Choroid plexus epithelial cell (primary cell): ENCODE measurements around the gene BIRC3.
"Not testable (repeated sequence)": the region's sequence is repeated elsewhere in the genome, so short reads cannot be mapped to it uniquely, and the experiment has no call there.

Experiments
- DNase-seq: peaks from one replicate; pipeline ENCODE4 v3.0.0-alpha.2; 2010; ENCODE audit warnings: low read depth
- H3K4me3 ChIP-seq: 2 replicates; pipeline ENCODE4 v1.5.1; 2011; ENCODE audit warnings: low read depth, mild to moderate bottlenecking, control low read depth, low read length, moderate library complexity
- TF ChIP-seq, protein P1 (sequence below): conservative IDR thresholded peaks from 2 replicates; pipeline ENCODE4 v1.5.1; 2011; ENCODE audit warnings: low read depth, mild to moderate bottlenecking, control low read depth, inconsistent platforms, low read length, moderate library complexity

Gene BIRC3

DNA sequence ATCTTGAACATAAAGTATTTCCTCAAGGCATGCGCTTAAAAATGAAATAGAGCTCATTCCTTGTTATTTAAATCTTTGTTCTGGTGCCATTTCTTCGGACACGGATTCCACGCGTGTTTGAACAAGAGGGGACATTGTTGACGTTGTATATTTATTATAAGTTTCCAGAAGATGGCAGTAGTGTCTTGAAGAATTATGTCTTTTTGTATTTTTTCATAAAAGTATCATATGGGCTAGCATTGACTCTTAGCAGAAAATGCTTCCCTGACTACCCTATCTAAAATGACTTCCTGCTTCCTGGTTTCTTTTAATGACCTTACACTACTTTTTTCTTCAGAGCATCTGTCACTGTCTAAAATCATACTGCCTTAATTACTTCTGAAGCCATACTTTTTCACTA is 50.1 kb downstream of the BIRC3 start:
- H3K4me3 ChIP-seq, result no peak overlapping the region
- TF ChIP-seq, protein P1, sequence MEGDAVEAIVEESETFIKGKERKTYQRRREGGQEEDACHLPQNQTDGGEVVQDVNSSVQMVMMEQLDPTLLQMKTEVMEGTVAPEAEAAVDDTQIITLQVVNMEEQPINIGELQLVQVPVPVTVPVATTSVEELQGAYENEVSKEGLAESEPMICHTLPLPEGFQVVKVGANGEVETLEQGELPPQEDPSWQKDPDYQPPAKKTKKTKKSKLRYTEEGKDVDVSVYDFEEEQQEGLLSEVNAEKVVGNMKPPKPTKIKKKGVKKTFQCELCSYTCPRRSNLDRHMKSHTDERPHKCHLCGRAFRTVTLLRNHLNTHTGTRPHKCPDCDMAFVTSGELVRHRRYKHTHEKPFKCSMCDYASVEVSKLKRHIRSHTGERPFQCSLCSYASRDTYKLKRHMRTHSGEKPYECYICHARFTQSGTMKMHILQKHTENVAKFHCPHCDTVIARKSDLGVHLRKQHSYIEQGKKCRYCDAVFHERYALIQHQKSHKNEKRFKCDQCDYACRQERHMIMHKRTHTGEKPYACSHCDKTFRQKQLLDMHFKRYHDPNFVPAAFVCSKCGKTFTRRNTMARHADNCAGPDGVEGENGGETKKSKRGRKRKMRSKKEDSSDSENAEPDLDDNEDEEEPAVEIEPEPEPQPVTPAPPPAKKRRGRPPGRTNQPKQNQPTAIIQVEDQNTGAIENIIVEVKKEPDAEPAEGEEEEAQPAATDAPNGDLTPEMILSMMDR, result peak; percentile 35
- DNase-seq, result peak; percentile 56

DNA sequence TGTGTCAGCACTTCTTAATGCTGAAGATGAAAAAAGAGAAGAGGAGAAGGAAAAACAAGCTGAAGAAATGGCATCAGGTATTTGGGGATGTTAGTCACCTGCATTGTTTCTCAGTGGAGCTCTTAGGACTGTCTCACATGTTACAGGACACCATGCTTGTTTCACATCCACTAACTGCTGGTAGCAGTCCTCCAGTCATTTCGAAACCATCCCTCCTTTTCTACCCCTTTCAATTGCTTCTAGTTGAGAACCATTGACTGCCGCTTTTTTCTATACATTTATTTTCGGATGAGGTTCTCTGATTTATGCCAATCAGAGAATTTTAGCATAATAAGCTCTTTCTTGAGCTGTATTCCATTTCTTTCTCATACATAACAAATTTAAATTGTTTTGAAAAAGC is 51.2 kb downstream of the BIRC3 start:
- TF ChIP-seq, protein P1, result no peak
- H3K4me3 ChIP-seq, result no peak overlapping the region
- no peak for DNase-seq

DNA sequence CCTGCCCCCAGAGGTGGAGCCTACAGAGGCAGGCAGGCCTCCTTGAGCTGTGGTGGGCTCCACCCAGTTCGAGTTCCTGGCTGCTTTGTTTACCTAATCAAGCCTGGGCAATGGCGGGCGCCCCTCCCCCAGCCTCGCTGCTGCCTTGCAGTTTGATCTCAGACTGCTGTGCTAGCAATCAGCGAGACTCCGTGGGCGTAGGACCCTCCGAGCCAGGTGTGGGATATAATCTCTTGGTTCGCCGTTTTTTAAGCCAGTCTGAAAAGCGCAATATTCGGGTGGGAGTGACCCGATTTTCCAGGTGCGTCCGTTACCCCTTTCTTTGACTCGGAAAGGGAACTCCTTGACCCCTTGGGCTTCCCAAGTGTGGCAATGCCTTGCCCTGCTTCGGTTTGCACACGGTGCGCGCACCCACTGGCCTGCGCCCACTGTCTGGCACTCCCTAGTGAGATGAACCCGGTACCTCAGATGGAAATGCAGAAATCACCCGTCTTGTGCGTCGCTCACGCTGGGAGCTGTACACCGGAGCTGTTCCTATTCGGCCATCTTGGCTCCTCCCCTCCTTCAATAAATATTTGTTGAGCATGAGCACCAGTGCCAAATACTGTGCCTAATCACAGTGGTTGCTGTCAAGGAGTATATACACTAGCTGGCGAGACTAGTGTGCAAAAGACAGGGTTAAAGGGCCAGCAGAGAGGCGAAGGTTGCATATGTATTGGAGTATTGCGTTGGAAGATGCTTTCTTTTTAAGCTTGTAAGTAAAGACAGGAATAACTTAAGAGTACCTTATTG is 57.5 kb downstream of the BIRC3 start:
- DNase-seq, H3K4me3 ChIP-seq: not testable (repeated sequence)

DNA sequence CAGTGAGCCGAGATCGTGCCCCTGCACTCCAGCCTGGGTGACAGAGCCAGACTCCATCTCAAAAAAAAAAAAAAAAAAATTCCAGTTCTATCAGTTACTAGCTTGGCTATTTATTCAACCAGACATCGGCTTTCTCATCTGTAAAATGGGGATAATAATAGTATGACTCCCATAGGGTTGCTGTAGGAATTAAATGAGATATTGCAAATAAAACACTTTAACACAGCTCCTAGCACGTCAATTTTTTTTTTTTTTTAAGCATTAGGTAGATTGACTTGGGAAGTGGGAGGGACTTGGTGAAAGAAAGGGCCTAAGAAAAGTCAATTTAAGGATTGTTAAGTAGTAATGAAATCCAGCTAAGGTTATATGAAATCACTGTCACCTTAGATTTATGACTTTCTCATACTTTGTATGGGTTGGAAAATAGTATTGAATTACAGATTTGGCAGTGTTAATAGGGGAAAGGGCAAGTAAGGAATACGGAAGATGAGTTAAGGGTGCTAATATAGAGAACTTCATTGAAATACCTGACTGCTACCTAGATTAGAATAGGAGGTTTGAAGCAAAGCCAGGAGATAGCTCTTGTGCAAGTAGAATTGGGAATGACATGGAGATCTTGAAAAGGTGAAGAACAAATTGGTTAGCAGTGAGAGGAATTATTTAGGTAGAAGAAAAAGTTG is 58.6 kb downstream of the BIRC3 start:
- DNase-seq, result no peak
- H3K4me3 ChIP-seq, result no peak overlapping the region
- TF ChIP-seq, protein P1, result no peak

DNA sequence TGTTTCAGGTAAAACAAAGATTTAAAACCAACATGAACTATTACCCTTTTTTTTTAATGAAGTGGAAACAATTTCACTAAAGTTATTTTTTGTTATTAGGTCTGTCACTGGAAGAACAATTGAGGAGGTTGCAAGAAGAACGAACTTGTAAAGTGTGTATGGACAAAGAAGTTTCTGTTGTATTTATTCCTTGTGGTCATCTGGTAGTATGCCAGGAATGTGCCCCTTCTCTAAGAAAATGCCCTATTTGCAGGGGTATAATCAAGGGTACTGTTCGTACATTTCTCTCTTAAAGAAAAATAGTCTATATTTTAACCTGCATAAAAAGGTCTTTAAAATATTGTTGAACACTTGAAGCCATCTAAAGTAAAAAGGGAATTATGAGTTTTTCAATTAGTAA is 60.6 kb downstream of the BIRC3 start:
- no peak overlapping the region for H3K4me3 ChIP-seq
- DNase-seq, result no peak
- TF ChIP-seq, protein P1, result no peak

DNA sequence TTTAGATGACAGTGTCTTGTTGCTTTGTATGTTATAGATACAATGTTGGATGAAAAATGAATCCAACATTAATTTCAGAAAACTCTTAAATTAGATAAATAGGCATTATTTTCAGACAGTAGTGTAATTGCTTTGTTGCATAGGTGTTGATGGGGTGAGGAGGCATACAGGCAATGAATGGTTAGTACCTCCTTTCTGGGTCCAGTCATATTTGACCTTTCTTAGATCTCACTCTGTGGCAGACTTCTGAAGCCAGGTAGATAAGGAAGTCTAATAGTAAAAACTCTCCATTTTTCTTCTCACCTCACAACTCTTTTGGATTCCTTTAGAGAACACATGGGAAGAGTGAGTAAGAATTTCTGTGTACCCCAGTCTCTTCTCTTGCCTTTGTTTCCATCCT is 61.5 kb downstream of the BIRC3 start:
- no peak overlapping the region for H3K4me3 ChIP-seq
- DNase-seq, result no peak
- TF ChIP-seq, protein P1, result no peak

DNA sequence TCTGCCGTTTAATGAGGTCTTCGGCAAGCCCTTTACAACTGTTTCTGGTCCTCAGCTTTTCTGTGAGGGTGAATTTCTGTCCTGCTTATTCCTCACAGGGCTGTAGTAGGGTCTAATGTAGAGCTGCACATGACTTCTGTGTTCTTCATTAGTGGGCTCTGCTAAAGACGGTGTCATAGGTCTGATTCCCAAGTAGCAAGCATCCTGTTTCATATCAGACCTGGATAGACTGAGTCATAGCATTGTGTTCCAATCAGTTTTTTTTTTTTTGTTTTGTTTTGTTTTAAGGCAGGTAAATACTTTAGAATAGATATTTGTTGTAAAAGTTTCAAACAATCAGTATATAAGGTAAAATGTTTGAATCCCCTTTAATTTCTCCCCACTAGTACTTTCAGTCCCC is 65.1 kb downstream of the BIRC3 start:
- DNase-seq, result no peak
- H3K4me3 ChIP-seq, result no peak overlapping the region
- TF ChIP-seq, protein P1, result no peak
